Fibroblast of pulmonary artery (primary cell): ENCODE measurements around the gene RASGEF1C.

ENCODE experiments used
- DNase-seq: peaks from one replicate; pipeline ENCODE4 v3.0.0-alpha.2; 2010; ENCODE audit warnings: low read depth
- H3K4me3 ChIP-seq: replicated peaks from 2 replicates; pipeline ENCODE4 v1.5.1; 2011; ENCODE audit warnings: low read depth, mild to moderate bottlenecking, control low read depth, low read length, moderate library complexity
- TF ChIP-seq, protein P1 (sequence below): IDR thresholded peaks from 2 replicates; pipeline ENCODE4 v1.5.1; 2011; ENCODE audit warnings: mild to moderate bottlenecking, control low read depth, low read length, inconsistent platforms; ENCODE audit errors: missing control alignments

The RASGEF1C gene

DNA sequence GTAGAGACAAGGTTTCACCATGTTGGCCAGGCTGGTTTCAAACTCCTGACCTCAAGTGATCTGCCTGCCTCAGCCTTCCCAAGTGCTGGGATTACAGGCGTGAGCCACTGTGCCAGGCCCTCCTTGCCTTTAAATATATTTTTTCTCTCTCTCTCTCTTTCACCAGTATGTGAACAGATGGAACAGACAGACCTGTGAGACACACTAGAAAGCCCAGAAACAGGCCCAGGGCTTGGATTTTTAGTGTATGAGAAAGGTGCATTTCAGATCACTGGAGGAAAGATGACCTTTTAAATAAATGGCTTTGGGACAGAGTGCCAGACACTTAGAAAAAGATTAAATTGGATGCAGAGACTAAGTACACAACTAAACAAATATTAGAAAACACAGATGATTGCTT, 3.1 kb downstream of the RASGEF1C start:
- H3K4me3 ChIP-seq: no peak overlapping the region
- TF ChIP-seq, protein P1, sequence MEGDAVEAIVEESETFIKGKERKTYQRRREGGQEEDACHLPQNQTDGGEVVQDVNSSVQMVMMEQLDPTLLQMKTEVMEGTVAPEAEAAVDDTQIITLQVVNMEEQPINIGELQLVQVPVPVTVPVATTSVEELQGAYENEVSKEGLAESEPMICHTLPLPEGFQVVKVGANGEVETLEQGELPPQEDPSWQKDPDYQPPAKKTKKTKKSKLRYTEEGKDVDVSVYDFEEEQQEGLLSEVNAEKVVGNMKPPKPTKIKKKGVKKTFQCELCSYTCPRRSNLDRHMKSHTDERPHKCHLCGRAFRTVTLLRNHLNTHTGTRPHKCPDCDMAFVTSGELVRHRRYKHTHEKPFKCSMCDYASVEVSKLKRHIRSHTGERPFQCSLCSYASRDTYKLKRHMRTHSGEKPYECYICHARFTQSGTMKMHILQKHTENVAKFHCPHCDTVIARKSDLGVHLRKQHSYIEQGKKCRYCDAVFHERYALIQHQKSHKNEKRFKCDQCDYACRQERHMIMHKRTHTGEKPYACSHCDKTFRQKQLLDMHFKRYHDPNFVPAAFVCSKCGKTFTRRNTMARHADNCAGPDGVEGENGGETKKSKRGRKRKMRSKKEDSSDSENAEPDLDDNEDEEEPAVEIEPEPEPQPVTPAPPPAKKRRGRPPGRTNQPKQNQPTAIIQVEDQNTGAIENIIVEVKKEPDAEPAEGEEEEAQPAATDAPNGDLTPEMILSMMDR: no peak

DNA sequence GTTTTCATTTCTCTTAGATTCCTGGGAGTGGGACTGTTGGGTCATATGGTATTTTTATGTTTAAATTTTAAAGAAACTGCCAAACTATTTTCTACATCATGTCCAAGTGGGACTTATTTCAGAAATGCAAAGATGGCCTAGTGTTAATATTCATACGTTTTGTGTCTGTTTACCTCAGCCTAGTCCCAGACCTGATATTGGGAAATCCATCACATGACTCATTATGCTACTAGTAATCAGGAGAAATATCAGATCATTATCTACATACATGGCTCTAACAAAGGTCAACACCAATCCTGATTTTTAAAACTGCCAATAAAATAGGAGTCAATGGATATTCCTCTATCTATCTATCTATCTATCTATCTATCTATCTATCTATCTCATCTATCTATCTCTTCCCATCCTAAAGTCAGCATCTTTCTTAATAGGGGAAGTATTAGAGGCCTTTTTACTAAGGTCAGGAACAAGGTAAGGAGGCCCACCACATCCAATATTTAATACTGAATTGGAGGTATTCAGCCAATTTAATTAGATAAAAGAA, 4.7 kb downstream of the RASGEF1C start:
- no peak for DNase-seq
- TF ChIP-seq, protein P1: no peak
- H3K4me3 ChIP-seq: no peak overlapping the region

More for the DNA sequence above, 3.1 kb downstream of the RASGEF1C start:
- DNase-seq: no peak

DNA sequence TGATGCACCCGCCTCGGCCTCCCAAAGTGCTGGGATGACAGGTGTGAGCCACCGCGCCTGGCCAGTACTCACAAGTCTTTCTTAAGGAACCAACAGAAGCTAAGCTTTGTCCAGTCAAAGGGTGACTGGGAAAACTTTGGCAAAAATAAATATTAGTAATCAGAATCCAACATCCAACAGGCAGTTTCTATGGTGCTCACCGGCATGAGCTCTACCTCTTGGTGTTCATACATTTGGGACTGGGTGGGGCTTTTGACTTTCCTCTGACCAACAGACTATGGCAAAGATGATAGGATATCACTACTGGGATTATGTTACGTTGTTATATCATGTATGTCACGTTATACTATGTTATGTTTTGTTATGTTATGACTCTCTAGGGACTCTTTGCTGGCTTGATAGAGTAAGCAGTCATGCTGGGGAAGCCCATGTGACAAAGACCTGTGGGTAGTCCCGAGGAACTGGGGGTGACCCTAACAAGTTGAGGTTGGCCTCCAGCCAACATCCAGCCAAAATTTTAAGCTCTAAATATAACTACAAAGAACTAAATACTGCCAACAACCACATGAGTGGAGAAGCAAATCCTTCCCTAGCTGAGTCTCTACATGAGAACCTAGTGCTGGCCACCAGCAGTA, 6.0 kb downstream of the RASGEF1C start:
- no peak for DNase-seq
- no peak overlapping the region for H3K4me3 ChIP-seq
- TF ChIP-seq, protein P1: no peak

DNA sequence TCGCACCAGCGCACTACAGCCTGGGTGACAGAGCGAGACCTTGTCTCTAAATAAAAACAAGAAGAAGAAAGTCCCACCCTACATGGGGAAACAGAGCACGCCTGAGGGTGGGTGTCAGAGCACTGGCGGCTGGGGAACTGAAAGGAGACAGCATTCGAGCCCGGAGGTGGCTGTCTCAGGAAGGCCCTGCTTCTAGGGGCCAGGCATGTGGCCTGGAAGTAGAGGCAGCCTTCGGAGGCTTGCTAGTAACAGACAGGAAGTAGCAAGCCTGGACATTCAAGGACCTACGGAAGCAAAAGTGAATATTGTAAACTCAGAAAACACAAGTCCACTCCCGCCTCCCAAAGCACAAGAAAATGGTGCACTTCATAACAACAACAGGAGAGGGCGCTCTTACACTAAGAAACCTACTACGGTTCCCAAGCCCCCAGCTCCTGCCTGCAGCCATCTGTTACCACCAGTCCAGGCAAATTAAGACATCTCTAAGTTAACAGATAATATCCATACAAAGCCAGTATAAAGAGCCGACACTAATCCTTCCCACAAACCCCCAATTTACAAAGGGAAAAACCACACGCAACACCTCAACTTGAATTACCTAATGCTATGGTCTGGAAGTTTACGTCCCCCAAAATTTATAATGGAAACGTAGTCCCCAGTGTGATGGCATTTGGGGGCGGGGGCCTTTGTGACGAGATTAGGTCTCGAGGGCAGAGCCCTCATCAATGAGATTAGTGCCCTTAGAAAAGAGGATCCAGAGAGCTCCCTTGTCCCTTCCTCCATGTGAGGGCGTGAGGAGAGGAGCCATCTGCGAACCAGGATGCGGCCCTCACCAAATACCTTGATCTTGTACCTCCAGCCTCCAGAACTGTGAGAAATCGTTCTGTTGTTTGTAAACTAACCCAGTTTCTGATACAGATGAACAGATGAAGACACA, 7.7 kb downstream of the RASGEF1C start:
- peak; percentile 38 for DNase-seq
- TF ChIP-seq, protein P1: peak; percentile 35

DNA sequence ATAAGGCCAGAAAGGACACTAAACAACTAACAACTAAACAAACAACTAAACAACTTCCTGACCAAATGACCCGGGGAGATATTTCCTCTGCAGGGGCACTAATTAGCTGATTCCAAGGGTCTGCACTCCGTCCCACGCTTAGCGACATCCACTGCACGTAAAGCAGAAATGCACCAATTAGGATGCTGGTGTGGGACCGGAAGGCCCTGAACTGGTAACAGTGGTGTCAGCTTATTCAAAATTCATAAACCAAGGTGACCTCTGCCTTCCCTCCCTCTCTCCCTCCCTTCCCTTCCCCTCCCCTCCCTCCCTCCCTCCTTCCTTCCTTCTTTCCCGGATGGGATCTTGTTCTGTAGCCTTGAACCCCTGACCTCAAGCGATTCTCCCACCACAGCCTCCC, 9.6 kb downstream of the RASGEF1C start:
- DNase-seq: no peak
- TF ChIP-seq, protein P1: no peak
- H3K4me3 ChIP-seq: no peak overlapping the region

More for the DNA sequence above, 7.7 kb downstream of the RASGEF1C start:
- H3K4me3 ChIP-seq: no peak overlapping the region

DNA sequence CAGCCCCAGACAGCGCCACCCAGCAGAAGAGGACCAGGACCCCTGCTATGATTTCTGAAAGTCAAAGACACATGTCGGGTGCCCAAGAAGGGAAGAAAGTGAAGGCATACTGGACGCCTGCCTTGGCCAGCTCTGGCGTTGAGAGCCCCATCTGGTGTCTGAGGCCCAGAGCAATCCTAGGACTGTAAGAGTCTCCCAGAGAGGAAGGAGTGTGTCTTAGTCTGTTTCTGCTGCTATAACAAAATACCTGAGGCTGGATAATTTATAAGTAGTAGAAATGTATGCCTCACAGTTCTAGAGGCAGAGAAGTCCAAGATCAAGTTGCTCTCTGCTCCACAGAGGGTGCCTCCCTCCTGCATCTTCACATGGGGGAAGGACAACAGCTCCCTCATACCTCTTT, 10.8 kb downstream of the RASGEF1C start:
- no peak overlapping the region for H3K4me3 ChIP-seq
- no peak for DNase-seq
- TF ChIP-seq, protein P1: no peak
